NB4 (cell line): ENCODE data around the gene CYP39A1.

ENCODE experiments used
- CTCF ChIP-seq: IDR thresholded peaks from one replicate; pipeline ENCODE4 v1.5.1; 2012; ENCODE audit warnings: low read depth, low read length
- TF ChIP-seq, protein P1 (sequence below): IDR thresholded peaks from 2 replicates; pipeline ENCODE4 v1.6.1; 2011; ENCODE audit warnings: low read depth, low read length

DNA sequence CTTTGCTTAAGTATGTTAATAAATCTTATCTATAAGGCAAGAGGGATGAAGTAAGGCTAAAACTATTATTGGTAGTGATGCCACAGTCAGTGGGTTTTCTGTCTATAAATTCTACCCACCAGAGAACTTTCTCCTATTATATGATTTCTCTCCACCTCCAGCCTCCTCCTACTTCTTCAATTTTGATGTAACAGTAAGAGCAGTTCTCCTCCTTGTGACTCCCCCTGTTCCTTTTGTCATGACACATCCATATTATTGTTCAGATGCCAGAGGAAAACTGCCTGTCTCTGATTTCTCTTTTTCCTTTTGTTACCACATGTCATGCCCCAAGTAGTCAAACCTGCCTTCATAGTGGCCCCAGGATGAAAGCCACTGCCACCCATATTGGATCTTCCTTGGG is 152.2 kb downstream of the CYP39A1 start:
- TF ChIP-seq CTCF = no peak
- TF ChIP-seq, protein P1, sequence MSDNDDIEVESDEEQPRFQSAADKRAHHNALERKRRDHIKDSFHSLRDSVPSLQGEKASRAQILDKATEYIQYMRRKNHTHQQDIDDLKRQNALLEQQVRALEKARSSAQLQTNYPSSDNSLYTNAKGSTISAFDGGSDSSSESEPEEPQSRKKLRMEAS = no peak
